Measurements from ENCODE around the gene SIX6.
"Not testable (repeated sequence)": the region's sequence is repeated elsewhere in the genome, so short reads cannot be mapped to it uniquely, and the experiment has no call there.

SIX6 gene

DNA sequence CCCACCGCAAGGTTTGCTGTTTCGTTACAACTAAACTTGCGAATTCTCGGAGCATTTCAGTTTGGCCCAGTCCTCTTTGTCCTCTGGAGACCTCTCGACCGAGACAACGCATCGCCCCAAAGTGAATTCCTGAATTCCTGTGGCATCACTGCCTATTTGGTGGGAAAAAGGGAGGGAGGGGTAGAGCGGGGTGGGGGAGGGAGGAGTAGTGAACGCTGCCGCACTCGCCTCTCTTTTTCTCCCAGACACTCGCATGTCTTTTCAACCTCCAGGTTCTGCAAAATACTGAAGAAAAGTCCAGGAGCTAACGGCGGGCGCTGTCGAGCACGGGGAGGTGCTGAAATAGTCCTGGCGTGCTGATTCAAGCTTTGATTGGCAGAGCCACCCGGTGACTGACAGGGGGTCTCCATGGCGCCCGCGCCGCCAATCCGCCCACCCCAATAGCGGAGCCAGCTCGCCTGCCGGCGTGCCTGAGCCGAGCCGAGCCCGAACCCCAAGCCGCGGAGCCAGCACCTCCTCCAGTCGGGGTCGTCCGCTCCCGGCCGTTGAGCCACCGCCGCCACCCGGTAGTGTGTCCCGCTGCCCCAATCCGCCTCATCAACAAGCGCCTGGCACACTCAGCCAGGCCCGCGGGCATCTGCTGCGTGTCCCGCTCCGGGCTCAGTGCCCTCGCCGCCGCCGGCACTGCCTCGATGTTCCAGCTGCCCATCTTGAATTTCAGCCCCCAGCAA is at the start of gene SIX6:
Gene SIX6 (plus strand): TSS at position 440 of the 731 bp plus-strand sequence. CDS start 253 bp downstream, at position 693.
- no peak for DNase-seq

DNA sequence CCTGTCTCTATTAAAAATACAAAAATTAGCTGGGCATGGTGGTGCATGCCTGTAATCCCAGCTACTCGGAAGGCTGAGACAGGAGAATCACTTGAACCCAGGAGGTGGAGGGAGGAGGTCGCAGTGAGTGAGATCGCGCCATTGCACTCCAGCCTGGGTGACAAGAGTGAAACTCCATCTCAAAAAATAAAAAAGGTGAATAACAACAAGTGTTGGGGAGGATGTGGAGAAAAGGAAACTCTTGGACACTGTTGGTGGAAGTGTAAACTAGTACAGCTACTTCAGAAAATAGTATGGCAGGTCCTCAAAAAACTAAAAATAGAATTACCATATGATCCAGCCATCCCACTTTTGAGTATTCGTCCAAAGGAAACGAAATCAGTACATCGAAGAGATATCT is 28.7 kb upstream of the SIX6 start:
- DNase-seq = not testable (repeated sequence)

- DNase-seq = no peak
Measured at GRCh38 chr14:60482743-60483142, 26.2 kb upstream of the SIX6 start.

DNA sequence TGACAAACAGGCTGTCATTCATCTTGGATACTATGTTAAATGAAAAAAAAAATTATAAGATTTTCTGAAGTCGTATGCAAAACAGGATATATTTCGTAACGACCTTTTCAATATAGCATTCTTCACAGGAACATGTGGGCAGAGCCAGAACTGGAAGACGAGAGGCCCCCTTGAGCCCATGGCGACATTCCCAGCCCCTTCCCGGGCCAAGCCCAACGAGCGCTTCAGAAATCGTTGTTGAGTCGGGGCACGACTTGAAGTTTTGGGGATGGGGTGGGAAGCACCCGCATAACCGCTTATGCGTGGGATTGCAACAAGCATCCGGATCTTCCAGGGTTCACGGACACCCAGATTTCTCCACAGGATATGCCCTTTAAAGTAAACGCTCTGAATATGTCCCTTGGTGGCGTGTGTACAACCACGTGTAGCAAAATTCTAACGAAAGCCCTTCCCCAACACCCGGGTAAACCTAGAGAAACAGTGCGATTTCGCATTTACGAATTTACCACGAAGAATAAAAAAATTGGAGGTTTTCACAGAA is 23.8 kb upstream of the SIX6 start:
- no peak for DNase-seq

DNA sequence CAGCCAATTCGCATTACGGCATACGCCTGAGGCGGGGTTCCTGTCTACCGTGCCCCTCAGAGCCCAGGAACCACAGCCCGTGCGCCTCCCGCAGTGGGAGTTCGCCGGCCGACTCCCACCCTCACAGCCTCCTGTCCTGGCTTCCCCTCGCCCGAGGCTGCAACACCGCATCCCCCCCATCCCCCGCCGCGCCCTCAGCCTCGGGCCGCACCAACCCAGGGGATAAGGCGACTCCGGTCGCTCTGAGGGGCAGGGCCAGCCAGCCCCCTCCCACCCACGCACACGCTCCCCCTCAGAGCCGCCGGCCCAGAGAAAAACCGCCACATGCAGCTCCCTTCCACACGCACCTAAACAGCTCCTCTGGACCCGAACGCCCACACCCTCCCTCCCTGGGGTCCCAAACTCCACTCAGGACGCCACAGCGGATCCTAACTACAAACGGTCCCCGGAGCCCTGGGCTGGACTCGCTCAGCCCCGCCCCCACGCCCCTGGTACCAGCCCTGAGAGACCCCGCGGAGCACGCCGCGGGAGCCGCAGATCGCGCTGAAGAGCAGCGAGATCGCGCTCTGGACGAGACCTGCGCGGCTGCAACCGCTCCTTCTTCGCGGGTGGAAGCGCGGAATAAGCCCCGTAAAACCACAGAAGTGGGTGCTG is 23.2 kb upstream of the SIX6 start, which contains the start of gene C14orf39:
Gene C14orf39 (minus strand): TSS at position 466 of the 654 bp plus-strand sequence. CDS start 985 bp downstream, outside the sequence.
- no peak for DNase-seq

DNA sequence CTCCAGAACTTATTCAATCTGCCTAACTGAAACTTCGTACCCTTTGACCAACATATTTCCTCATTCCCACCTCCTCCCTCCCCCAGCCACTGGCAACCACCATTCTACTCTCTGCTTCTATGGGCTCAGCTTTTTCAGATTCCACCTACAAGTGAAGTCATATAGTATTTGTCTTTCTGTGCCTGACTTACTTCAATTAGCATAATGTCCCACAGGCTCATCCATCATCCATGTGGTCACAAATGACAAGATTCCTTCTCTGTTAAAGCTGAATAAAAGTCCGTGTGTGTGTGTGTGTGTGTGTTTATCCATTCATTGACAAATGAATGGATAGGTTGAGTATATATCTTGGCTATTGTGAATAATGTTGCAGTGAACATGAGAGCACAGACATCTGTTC is 21.7 kb upstream of the SIX6 start:
- no peak for DNase-seq

DNA sequence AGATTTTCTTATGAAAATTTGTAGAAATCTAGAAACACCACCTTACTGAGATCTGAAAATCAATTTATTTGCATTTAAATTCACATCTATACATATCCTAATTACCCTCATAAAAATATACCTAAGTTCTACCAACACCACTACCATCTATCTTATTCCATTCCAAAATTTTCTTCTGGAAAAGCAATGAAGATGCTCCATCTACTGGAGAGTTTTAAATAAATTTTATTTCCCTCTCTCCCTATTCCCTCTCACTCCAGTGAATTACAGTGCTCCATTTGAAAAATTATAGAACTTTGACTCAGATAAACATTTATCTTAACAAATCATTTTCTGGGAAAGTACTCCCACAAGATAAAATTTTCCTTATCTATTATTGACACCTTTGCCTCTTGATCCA is 20.8 kb upstream of the SIX6 start:
- DNase-seq = no peak

DNA sequence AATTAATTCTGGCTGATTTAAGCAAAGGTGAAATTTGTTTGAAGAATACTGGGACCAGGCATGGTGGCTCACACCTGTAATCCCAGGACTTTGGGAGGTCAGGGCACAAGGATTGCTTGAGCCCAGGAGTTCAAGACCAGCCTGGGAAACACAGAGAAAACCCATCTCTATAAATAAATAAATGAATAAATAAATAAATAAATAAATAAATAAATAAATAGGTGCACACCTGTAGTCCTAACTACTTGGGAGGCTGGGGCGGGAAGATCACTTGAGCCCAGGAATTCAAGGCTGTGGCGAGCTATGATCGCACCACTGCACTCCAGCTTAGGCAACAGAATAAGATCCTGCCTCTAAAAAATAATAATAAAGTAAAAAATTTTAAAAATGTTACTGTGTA is 18.7 kb upstream of the SIX6 start:
- DNase-seq = no peak

DNA sequence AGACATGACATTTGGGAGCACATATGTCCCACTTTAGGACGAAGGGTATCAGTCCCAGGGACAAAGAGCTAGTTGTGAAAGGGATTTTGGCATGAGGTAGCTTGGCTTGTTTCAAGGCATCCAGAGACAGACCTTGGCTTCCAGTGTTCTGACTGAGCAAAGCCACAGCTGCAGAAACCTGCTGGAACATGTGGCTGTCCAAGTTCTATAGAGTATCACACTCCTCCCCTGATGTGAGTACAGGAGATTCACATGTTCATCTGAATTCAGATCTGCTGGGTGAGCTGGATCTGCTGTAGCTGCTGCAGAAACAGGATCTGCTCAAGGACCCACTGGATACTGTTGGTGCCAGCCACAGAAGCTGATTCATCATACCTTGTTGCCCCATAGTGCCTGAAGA is 13.0 kb upstream of the SIX6 start:
- DNase-seq = no peak

DNA sequence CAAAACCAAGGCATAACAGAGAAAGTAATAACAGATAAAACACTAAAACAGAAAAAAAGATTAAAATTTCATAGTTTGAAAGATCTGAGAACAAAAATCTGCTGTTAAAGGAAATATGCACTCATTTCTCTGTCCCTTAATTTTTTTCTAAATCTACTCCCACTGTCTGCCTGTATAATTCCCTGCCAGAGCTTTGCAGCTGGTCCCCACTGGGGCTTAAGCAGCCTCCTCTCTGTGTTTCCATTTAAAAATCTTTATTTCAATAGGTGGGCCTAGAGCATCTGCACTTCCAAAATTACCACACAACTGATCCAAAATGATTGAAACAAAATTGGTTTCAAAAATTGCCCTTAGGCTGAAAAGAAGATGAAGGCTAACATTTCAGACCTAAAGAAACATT is 6.4 kb upstream of the SIX6 start:
- DNase-seq = no peak

DNA sequence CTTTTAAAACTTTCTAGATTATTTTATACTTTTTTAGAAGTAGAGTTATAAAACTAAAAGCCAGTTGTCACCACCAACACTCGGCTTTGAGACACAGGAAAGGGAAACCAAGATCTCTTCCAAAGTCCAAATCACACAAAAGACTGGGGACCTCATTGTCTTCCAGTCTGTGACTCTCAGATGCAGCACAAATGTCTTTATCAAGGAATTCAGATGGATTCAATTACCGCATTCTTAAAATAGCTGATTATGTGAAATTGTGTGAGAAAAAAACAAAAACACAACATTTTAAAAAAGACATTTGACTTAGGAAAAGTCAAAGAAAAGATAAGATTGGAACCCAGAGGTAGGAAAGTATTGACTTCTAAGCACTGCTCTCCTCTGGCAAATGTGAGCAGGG is 3.5 kb upstream of the SIX6 start:
- DNase-seq = no peak

DNA sequence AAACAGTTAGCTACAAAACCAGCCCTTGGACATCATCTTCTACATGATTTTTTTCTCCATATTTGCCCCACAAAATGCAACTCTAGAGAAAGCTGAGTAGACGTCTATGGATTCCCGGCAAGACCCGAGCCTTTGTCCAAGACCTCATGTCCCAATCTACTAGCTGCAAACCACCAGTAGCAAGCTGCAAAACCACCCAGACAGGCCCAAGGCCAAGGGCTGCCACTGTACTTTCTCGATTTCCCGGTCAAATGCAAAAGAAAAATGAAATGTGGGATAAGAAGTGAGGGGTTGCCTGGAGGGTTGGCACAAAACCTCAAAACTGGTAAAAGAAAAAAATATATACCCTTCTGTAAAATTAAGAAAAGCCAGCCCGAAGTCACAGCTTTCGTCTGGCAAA is 2.9 kb upstream of the SIX6 start:
- DNase-seq = no peak

DNA sequence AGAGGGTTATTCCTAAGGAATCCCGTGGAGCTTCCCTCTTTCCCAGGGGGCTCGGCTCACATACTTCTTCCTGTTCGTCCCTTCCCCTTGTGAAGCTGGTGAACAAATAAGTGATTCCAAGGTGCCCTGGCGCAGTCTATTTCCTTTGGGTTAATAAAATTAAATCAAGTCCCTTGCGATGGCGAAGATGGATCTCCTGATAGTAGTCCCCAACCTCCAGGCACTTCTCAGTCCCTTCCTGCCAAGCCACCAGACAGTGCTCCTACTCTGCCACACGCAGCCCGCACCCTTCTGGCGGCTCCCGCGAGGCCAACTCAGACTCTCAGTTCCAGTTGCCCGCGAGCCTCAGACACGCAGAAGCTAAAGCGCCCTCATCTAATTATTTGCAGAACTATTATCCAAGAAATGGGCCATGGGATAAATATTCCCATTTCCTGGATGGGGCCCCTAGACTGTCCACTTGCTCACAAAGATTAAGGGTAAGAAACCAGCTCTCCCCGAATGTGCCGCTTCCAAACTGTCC is 2.4 kb upstream of the SIX6 start:
- no peak for DNase-seq

DNA sequence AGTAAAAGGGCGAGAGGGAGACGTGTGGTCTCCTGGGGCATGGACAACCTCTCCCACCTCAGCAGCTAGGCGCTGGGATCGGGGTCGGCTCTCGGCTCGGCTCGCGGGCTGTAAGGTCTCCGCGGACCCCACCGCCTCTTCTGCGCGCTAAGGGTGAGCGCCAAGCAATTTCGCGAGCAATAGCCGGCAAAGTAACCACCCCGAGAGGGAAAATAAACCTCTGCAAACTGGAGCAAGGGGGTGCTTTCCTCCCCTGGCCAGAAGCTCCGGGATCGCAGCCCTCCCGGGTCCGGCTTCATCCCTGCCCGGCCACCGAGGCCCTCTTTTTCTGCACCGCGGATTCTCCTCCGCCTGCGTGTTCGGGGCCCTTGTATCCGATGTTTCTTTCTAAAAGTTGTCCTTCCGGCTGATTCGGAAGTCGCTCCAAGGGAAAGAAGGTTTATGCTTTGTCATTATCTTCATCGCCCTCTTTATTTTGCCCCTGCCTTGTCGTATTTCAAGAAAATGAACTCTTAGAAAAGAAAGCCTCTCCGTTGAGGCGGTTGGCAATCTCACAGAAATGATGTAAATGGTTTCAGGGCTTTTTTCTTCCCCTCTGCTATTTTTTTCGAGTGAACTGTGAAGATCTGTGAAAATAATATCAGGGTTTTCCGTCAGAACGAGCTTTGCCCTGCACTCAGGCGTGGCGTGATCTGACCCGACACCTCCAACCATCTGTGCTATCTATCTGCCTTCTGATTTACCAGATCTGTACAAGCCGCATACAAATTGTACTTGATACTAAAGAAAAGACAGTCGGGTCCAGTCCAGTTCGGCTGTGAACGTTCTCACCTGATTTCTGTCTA is 1.7 kb upstream of the SIX6 start:
- DNase-seq = no peak

GRCh38 chr14:60508363-60508706 is 611 bp upstream of the SIX6 start:
- no peak for DNase-seq

GRCh38 chr14:60509438-60510253 is 700 bp downstream of the SIX6 start:
- no peak for DNase-seq

DNA sequence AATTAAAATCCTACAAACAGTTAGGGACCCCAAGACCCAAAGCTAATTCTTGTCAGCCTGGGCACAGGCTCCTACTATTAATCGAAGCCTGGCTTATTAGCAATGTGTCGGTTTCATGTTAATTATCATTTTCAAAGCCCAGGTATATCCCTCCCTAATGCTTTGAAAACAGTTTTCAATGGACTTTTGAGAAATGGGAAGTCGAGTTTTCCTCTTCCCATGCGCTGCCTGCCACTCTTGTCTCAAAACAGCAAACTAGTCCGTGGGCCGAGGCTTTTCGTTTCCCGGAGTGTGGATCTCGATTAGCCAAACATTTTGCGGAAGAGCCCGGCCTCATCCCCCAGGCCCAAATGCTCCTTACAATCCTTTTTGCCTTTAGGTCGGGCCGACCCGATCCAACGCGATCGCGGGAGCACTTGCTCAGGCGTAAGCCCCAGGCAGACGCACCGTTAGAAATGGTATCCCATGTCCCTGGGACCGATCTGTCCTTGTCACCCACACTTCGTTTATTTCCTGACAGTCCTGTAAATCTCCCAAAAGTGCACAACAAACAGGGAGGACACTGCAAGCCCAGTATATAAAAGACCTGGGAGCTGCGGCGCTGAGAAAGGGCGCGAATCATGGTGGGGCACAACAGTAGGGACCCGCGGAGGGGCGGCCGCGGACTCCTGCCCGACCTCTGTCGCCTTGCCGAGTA is 1.5 kb downstream of the SIX6 start:
- DNase-seq = no peak

DNA sequence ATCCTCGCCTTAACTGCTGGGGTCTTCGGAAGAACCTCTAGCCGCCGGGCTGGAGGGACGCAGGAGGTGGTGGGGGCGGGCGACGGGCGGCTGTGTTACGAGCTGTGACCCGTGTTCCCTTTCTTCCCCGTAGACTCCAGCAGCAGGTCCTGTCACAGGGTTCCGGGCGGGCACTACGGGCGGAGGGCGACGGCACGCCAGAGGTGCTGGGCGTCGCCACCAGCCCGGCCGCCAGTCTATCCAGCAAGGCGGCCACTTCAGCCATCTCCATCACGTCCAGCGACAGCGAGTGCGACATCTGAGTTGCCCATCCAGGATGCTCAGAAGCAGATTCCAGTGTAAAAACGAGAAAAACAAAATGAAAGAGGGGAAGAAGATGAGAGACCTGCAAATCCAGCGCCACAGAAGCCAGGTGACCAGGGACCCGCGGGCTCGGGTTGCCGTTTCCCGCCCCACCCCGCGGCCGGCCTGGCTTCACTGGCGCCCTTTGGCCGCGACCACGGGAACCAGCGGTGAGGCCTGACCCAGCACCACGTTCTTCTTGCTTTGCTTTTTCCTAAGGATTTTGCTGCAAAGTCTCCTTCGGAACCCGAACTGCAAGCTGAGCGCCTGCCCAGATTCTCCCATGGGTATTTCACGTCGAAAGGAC is 2.1 kb downstream of the SIX6 start:
- no peak for DNase-seq

GRCh38 chr14:60512126-60512525 is 3.2 kb downstream of the SIX6 start:
- no peak for DNase-seq

GRCh38 chr14:60512973-60513571 is 4.1 kb downstream of the SIX6 start:
- DNase-seq = no peak

DNA sequence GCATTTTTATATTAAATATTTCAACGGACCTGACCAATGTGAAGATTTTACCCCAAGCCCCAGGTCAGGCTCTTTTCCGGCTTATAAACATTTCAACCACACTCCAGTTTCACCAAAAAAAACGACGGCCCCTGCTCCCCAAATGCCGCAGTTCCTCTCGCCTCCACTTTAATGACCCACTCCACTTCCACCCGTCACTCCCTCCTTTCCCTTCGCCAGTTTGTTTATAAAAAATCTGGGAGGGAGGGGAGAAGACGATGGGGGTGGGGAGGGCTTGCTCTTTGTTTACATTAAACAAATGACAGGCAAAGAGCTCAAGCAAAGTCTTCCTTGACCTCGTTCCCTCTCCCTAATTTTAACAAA is 5.4 kb downstream of the SIX6 start:
- DNase-seq = no peak

Measured in stimulated activated CD4-positive, alpha-beta T cell treated with anti-CD3 and anti-CD28 coated beads, Interleukin-2, amount 100 ng/mL, for 48 hours (primary cell).